Common myeloid progenitor, CD34-positive (primary cell): Measurements from ENCODE around the gene GLIPR1L2.

Source experiments
- CTCF ChIA-PET: fragments of 350-600 bp; sonication (Branson Sonifier 250); formaldehyde crosslinking; loops from one replicate; lab custom pipeline; 2021; ENCODE audit warnings: antibody characterized with exemption; lab: Charles Lee
- POLR2A ChIA-PET: fragments of 350-600 bp; sonication (Branson Sonifier 250); formaldehyde crosslinking; loops from one replicate; lab custom pipeline; 2021; ENCODE audit warnings: antibody characterized with exemption; lab: Charles Lee
- DNase-seq, 3 donors: peaks; one replicate each; pipeline versions ENCODE4 v3.0.0 to v3.0.0-alpha.2; 2013
- H3K27ac ChIP-seq, 2 experiments: 1 replicate in 1 of 2; 2 replicates in 1 of 2; pipeline ENCODE4 v1.7.0; 2013; ENCODE audit warnings: inconsistent platforms in 2 of 2, low read length in 2 of 2, mild to moderate bottlenecking in 2 of 2, low read depth in 1 of 2, moderate library complexity in 1 of 2; ENCODE audit not compliant: severe bottlenecking in 2 of 2, insufficient read depth in 1 of 2, poor library complexity in 1 of 2
- H3K27me3 ChIP-seq, 5 experiments: replicated peaks in 2 of 5; 1 replicate in 3 of 5; 2 replicates in 2 of 5; pipeline versions ENCODE4 v1.6.1 to v1.7.0; 2013; ENCODE audit warnings: low read length in 4 of 5, mild to moderate bottlenecking in 2 of 5, moderate library complexity in 2 of 5, inconsistent platforms in 1 of 5; ENCODE audit not compliant: insufficient read depth in 5 of 5, control insufficient read depth in 4 of 5
- H3K36me3 ChIP-seq, 4 experiments: 1 replicate in 2 of 4; 2 replicates in 2 of 4; pipeline versions ENCODE4 v1.6.1 to v1.7.0; 2013; ENCODE audit warnings: low read length in 3 of 4, control low read depth in 1 of 4, mild to moderate bottlenecking in 1 of 4; ENCODE audit not compliant: control insufficient read depth in 4 of 4, insufficient read depth in 4 of 4
- H3K4me1 ChIP-seq, 4 experiments: 1 replicate in 3 of 4; 2 replicates in 1 of 4; pipeline versions ENCODE4 v1.6.1 to v1.7.1; 2013; ENCODE audit warnings: low read length in 3 of 4, mild to moderate bottlenecking in 3 of 4, control low read depth in 1 of 4, inconsistent platforms in 1 of 4, moderate library complexity in 1 of 4; ENCODE audit not compliant: control insufficient read depth in 4 of 4, insufficient read depth in 4 of 4; ENCODE audit errors: control extremely low read depth in 1 of 4
- H3K4me3 ChIP-seq, 7 experiments: 1 replicate in 4 of 7; 2 replicates in 3 of 7; pipeline versions ENCODE4 v1.5.1 to v1.7.0; 2013; ENCODE audit warnings: mild to moderate bottlenecking in 7 of 7, low read length in 6 of 7, moderate library complexity in 6 of 7, inconsistent platforms in 2 of 7, low read depth in 2 of 7, control low read depth in 1 of 7; ENCODE audit not compliant: insufficient read depth in 4 of 7, control insufficient read depth in 1 of 7; ENCODE audit errors: extremely low read depth in 1 of 7
- H3K9me3 ChIP-seq, 5 experiments: 1 replicate in 4 of 5; 2 replicates in 1 of 5; pipeline versions ENCODE4 v1.6.1 to v1.7.1; 2013; ENCODE audit warnings: low read length in 4 of 5, mild to moderate bottlenecking in 2 of 5, inconsistent platforms in 1 of 5, low read depth in 1 of 5, moderate library complexity in 1 of 5; ENCODE audit not compliant: control insufficient read depth in 4 of 5, insufficient read depth in 2 of 5; ENCODE audit errors: control extremely low read depth in 1 of 5
- WGBS: methylation state at CpG from one replicate; pipeline ENCODE4 v1.1.5; 2013; ENCODE audit not compliant: insufficient coverage; 5-methylcytosine and 5-hydroxymethylcytosine counted together

The GLIPR1L2 gene

DNA sequence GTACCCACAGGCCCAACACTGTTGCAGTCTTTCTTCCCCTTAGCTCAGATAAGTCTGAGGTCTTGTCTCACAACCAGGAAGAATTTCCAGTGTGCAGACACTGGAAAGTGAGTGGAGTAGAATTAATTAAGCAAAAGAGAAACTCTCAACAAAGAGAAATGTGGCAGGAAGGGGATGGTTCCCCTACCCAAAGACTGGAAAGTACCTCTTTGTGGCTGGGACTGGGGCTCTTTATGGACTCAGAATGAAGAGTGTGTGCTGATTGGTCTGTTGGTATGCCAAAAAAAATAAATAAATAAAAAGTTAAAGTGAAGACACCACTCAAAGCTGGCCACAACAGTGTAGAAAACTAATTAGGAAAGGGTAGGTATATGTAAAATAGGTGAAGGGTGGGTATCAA is 30.0 kb upstream of the GLIPR1L2 start:
- peaks cover 0 to 8% (median 0%) of the 10 kb centered on the region in 5 experiments for H3K9me3 ChIP-seq
- ChIA-PET POLR2A (no interaction called here), CTCF (no interaction called here)
- H3K4me3 ChIP-seq: no peak overlapping the region
- DNase-seq: peak in 1 of 3 donors; percentile 20
- H3K27me3 ChIP-seq: no peaks in the 10 kb centered on the region
- H3K27ac ChIP-seq: no peak overlapping the region
- no peaks in the 10 kb centered on the region for H3K36me3 ChIP-seq
- peaks cover 0 to 10% (median 2%) of the 10 kb centered on the region in 4 experiments for H3K4me1 ChIP-seq

DNA sequence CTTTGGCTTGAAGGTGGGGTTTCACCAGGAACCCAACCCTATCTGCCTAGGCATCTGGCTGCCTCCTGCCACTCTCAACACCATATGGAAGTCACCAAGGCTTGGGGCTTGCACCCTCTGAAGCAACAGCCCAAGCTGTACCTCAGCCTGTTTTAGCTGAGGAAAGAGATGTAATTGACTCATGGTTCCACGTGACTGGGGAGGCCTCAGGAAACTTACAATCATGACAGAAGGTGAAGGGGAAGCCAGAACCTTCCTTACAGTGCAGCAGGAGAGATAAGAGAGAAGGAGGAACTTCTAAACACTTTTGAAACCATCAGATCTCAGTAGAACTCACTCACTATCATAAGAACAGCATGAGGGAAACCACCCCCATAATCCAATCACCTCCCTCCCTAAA is 29.5 kb upstream of the GLIPR1L2 start:
- 0% methylated on average over 1 of the region's 1 CpG for WGBS
- CTCF ChIA-PET: no interaction called here
- peak in 1 of 3 donors; percentile 13 for DNase-seq
- H3K27me3 ChIP-seq: no peaks in the 10 kb centered on the region
- no peak overlapping the region for H3K4me3 ChIP-seq
- H3K36me3 ChIP-seq: no peaks in the 10 kb centered on the region
- peaks cover 0 to 6% (median 0%) of the 10 kb centered on the region in 5 experiments for H3K9me3 ChIP-seq
- H3K27ac ChIP-seq: no peak overlapping the region
- H3K4me1 ChIP-seq: peaks cover 0 to 11% (median 2%) of the 10 kb centered on the region in 4 experiments
- POLR2A ChIA-PET: no interaction called here

DNA sequence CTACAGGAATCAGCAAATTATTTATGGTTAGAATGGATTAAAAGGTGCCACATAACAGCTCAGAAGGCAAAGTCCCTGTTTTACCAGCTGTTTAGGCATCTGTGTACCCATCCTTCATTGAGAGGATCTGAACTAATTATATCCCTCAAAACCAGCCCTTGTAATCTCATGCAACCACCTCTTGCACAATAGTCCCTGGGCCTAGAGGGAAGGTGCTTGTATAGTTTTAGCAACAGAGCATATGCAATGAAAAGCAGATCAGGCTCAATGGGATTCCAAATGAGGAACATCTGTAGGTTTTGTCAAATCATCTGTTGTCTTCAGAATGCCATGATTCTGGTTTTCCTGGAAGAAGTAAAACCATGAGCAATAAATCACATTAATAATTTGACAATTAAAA is 26.0 kb upstream of the GLIPR1L2 start:
- peak; percentile 17 to 67 (median 64) for DNase-seq
- no peak overlapping the region for H3K4me3 ChIP-seq
- ChIA-PET POLR2A (no interaction called here), CTCF (no interaction called here)
- no peaks in the 10 kb centered on the region for H3K36me3 ChIP-seq
- H3K27me3 ChIP-seq: no peaks in the 10 kb centered on the region
- peaks cover 0 to 17% (median 2%) of the 10 kb centered on the region in 4 experiments for H3K4me1 ChIP-seq
- peaks cover 0 to 6% (median 0%) of the 10 kb centered on the region in 5 experiments for H3K9me3 ChIP-seq
- no peak overlapping the region for H3K27ac ChIP-seq

- ChIA-PET POLR2A (no interaction called here), CTCF (interaction anchor here (1.2 kb wide), 1 partner anchor 119 kb away, joined by 3 read pairs; no protein-coding TSS in a partner anchor)
- Histone ChIP-seq H3K9me3 (no peaks in the 10 kb centered on the region), H3K4me1 (peaks cover 0 to 17% (median 2%) of the 10 kb centered on the region in 4 experiments), H3K27ac (no peak overlapping the region), H3K4me3 (no peak overlapping the region), H3K36me3 (peaks cover 0 to 3% (median 0%) of the 10 kb centered on the region in 4 experiments), H3K27me3 (no peaks in the 10 kb centered on the region)
- no peak for DNase-seq
- WGBS: 100% methylated on average over 1 of the region's 1 CpG
These were observed 24.3 kb upstream of the GLIPR1L2 start for GRCh38 chr12:75366629-75367028.

DNA sequence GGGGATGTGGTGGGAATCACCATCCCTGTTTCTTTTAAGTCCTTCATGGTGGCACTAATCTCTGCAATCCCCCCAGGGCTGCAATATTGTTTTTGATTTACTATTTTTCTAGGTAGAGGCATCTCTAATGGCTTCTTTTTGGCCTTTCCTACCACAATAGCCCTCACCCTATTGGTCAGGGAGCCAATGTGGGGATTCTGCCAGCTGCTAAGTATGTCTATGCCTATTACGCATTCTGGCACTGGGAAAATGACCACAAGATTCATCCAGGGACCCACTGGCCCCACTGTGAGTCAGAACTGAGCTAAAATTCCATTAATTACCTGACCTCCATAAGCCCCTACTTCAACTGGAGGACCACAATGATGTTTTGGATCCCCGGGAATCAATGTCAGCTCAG is 15.9 kb upstream of the GLIPR1L2 start:
- POLR2A ChIA-PET: no interaction called here
- CTCF ChIA-PET: no interaction called here
- DNase-seq: no peak

GRCh38 chr12:75378354-75378753 is 12.5 kb upstream of the GLIPR1L2 start:
- ChIA-PET POLR2A (no interaction called here), CTCF (interaction anchor here (1.3 kb wide), 1 partner anchor 107 kb away, joined by 3 read pairs; no protein-coding TSS in a partner anchor)
- 90% methylated on average over 1 of the region's 1 CpG for WGBS

More for the DNA sequence above, 15.9 kb upstream of the GLIPR1L2 start:
- Histone ChIP-seq H3K9me3 (peaks cover 0 to 9% (median 0%) of the 10 kb centered on the region in 5 experiments), H3K4me1 (no peaks in the 10 kb centered on the region), H3K27ac (no peak overlapping the region), H3K27me3 (no peaks in the 10 kb centered on the region), H3K4me3 (no peak overlapping the region), H3K36me3 (peaks cover 0 to 11% (median 3%) of the 10 kb centered on the region in 4 experiments)
- WGBS: 100% methylated on average over 2 of the region's 2 CpGs

DNA sequence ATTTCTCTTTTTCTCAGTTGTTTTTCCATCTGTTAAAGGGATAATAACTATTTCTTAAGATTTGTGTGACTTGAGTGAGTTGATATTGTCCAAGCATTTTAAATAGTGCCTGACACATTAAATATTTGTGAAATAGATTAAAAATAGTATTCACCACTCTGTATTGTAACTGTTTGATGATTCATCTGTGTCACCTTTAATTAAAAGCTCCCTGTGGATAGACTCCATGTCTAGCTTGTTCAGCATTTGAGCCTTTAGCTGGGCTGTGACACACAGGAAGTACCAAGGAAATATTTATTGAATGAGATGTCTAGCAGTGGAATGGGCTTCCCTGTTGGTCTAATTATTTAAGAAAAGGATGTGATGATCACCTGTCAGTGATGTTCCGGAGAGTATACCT is 1.8 kb upstream of the GLIPR1L2 start:
- Histone ChIP-seq H3K27ac (peak overlapping the region in 1 of 2 experiments; percentile 82), H3K4me1 (peaks cover 7 to 35% (median 19%) of the 10 kb centered on the region in 4 experiments), H3K36me3 (peaks cover 0 to 10% (median 0%) of the 10 kb centered on the region in 4 experiments), H3K4me3 (peak overlapping the region in 3 of 7 experiments; percentile 77 to 92 (median 86)), H3K27me3 (no peaks in the 10 kb centered on the region), H3K9me3 (peaks cover 0 to 4% (median 0%) of the 10 kb centered on the region in 5 experiments)
- ChIA-PET CTCF (interaction anchor here (0.9 to 4.2 kb wide), 6 partner anchors 12 to 119 kb away, joined by 3 to 21 read pairs (median 4); partner anchors contain the start of gene GLIPR1L1), POLR2A (no interaction called here)
- no CpG with 5 or more reads among the region's 1 CpG for WGBS
- DNase-seq: peak in 2 of 3 donors; percentile 14 to 47

More at GRCh38 chr12:75378354-75378753, 12.5 kb upstream of the GLIPR1L2 start:
- H3K4me3 ChIP-seq: no peak overlapping the region
- no peaks in the 10 kb centered on the region for H3K4me1 ChIP-seq
- H3K36me3 ChIP-seq: peaks cover 0 to 11% (median 0%) of the 10 kb centered on the region in 4 experiments
- no peak for DNase-seq
- H3K9me3 ChIP-seq: peaks cover 0 to 9% (median 0%) of the 10 kb centered on the region in 5 experiments
- H3K27ac ChIP-seq: no peak overlapping the region
- H3K27me3 ChIP-seq: no peaks in the 10 kb centered on the region
